ENCODE measurements around the gene GZF1.

GZF1 gene

DNA sequence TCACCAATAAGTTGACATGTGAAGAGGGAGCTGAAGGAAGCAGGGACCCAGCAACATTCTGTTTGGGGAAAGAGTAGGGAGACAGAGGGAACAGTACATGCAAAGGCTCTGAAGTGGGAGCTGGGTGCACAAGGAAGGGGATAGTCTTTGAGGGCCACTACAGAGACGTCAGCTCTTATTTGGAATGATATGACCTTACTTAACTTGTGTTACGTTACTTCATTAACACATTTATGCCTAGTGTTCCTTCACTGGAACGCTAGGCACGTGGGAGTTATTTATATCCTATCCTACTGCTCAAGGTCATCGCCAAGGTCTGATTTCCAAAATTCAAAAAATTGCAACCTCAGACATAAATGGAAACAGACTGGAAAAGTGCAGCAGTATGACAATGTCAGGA lies 39.1 kb downstream of the GZF1 start:
- DNase-seq (ENCODE audit: low spot score in 2 of 2) = no peak
- ATAC-seq = no peak
- Mint-ChIP-seq H3K27ac (no peak overlapping the region), H3K36me3 (peaks cover 25% of the 10 kb centered on the region), H3K4me3 (no peak overlapping the region), H3K9me3 (no peaks in the 10 kb centered on the region), H3K4me1 (peaks cover 46% of the 10 kb centered on the region)

DNA sequence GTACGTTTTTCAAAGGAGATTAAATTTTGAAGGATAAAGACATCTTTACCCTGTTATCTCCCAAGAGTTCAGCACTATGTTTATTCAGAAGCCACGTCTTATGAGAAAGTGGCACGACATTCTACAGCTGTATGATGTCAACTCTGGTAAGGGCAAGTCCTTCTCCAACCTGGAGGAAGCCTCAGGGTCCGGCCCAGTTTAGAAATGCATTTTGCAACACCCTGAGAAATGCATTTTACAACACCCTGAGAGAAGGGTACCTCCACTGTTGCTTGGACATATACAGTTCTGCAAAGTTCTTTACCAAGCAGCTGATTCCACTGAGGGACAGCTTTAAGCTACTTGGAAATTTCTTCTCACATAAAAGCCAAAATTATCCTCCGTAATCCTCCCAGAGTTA lies 41.8 kb downstream of the GZF1 start:
- no peak overlapping the region for H3K27ac Mint-ChIP-seq
- no peak for DNase-seq (ENCODE audit: low spot score in 2 of 2)
- H3K36me3 Mint-ChIP-seq = peaks cover 12% of the 10 kb centered on the region
- H3K4me1 Mint-ChIP-seq = peaks cover 48% of the 10 kb centered on the region
- ATAC-seq = no peak
- H3K4me3 Mint-ChIP-seq = no peak overlapping the region
- no peaks in the 10 kb centered on the region for H3K9me3 Mint-ChIP-seq

DNA sequence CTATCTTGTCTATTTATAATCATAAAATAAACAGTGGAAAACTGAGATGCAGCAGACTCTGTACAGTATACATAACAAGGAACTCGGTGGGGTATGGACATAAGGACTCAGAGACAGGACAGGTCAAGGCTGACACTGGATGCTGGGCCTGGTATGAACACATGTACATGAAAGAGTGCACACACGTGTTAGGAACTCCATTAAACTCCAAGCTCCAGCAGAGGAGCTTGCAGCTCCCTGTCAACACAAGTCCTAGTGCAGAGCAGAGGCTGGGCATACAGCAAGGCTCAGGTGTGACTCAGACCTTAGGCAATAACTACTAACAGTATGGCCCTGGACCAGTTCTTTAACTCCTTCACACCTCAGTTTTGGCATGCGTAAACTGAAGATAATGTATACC lies 42.2 kb downstream of the GZF1 start:
- Mint-ChIP-seq H3K4me3 (no peak overlapping the region), H3K9me3 (no peaks in the 10 kb centered on the region), H3K36me3 (peaks cover 12% of the 10 kb centered on the region), H3K4me1 (peaks cover 44% of the 10 kb centered on the region), H3K27ac (peak overlapping the region; percentile 24)
- ATAC-seq (no peak), DNase-seq (ENCODE audit: low spot score in 2 of 2) (no peak)

DNA sequence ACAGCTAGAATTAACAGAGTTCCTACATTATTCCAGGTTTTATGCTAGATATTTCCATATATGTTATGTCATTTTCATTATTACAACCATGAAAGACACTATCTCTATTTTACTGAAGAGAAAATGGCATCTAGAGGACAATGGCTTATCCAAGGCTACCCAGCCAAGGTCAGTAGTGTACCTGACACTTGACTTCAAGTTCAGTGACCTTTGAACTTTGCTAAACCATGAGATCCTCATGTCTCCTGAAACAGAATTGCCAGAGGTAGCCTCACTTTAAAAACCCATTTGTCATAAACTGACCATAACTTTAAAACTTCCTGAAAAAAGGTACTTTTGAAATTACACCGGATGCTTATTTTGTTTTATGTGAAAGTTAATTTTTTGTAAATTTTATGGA lies 44.9 kb downstream of the GZF1 start:
- H3K4me3 Mint-ChIP-seq = no peak overlapping the region
- no peaks in the 10 kb centered on the region for H3K9me3 Mint-ChIP-seq
- ATAC-seq (no peak), DNase-seq (ENCODE audit: low spot score in 2 of 2) (no peak)
- H3K36me3 Mint-ChIP-seq = peaks cover 7% of the 10 kb centered on the region
- H3K27ac Mint-ChIP-seq = no peak overlapping the region
- H3K4me1 Mint-ChIP-seq = peaks cover 42% of the 10 kb centered on the region

DNA sequence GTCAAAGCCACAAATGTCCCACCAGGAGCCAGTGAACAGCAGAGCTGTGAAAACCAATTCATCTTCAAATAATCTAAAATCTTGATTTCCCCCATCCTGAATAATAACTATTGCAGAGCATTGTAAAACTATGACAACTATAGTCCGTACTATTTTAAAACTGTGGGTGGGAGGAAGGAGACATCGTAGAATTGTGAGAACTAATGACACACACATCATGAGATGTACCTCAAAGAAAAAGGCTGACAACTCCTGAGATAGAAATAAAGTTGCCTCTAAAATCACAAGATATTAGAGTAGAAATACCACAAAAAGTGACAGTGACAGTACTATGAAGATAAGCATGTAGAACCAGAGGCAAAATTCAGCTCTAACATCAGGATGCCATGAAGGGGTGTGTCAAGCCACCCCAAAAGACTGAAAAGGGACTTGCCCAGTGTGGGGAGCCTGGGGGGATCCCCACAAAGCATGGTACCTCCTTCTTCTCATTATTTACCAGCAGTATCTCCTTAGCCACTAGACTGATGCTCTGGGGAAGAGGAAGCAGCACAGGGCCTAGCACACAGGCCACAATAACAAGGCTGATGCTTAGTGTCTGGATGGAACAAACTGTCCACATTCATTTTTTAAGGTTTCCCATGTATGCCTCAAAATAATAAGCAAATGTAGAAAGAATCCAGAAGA lies 45.9 kb downstream of the GZF1 start:
- Mint-ChIP-seq H3K4me3 (peak overlapping the region; percentile 29), H3K36me3 (peaks cover 7% of the 10 kb centered on the region), H3K27ac (peak overlapping the region; percentile 79), H3K9me3 (no peaks in the 10 kb centered on the region), H3K4me1 (peaks cover 50% of the 10 kb centered on the region)
- ATAC-seq (peak; percentile 99), DNase-seq (ENCODE audit: low spot score in 2 of 2) (no peak)

DNA sequence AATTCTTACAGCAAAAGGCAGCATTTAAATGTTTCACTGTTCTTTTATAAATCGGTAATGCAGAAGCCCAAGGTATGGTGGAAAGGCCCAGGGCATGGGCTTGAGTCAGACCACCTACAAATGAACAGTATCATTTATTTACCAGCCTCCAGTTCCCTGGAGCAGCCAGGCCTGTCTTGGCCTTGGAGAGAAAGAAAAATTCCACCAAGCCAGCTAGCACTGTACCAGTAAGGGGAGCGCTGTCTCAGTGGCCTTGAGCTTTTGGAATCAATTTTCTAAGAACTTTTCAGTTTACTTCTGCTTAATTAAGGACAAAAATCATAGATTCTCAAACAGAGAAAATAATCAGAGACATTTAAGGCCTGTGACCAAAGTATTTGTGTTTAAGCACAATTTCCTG lies 47.0 kb downstream of the GZF1 start:
- H3K27ac Mint-ChIP-seq = peak overlapping the region; percentile 79
- peaks cover 50% of the 10 kb centered on the region for H3K4me1 Mint-ChIP-seq
- H3K36me3 Mint-ChIP-seq = peaks cover 7% of the 10 kb centered on the region
- no peak for ATAC-seq
- H3K9me3 Mint-ChIP-seq = no peaks in the 10 kb centered on the region
- peak overlapping the region; percentile 29 for H3K4me3 Mint-ChIP-seq
- no peak for DNase-seq (ENCODE audit: low spot score in 2 of 2)

DNA sequence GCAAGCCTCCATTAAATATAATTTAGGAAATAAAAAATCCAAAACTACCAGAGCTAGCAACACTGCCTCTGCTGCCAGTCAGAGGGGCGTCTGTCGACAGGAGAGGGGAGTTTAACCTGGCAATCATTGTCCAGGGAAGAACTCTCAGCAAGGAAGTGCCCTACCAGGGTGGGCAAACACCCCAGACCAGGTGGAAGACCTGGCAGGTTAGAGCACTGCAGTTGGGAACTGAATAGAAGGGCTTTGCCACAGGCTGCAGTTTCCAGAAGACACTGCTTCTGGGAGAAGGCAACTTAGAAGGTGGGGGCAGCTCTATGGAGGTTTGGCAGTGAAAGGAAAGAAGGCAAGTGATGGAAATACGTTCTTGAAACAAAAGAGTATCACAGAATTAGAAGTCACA lies 47.8 kb downstream of the GZF1 start:
- DNase-seq (ENCODE audit: low spot score in 2 of 2) (no peak), ATAC-seq (no peak)
- H3K36me3 Mint-ChIP-seq = peaks cover 7% of the 10 kb centered on the region
- peaks cover 46% of the 10 kb centered on the region for H3K4me1 Mint-ChIP-seq
- H3K27ac Mint-ChIP-seq = no peak overlapping the region
- no peaks in the 10 kb centered on the region for H3K9me3 Mint-ChIP-seq
- no peak overlapping the region for H3K4me3 Mint-ChIP-seq

DNA sequence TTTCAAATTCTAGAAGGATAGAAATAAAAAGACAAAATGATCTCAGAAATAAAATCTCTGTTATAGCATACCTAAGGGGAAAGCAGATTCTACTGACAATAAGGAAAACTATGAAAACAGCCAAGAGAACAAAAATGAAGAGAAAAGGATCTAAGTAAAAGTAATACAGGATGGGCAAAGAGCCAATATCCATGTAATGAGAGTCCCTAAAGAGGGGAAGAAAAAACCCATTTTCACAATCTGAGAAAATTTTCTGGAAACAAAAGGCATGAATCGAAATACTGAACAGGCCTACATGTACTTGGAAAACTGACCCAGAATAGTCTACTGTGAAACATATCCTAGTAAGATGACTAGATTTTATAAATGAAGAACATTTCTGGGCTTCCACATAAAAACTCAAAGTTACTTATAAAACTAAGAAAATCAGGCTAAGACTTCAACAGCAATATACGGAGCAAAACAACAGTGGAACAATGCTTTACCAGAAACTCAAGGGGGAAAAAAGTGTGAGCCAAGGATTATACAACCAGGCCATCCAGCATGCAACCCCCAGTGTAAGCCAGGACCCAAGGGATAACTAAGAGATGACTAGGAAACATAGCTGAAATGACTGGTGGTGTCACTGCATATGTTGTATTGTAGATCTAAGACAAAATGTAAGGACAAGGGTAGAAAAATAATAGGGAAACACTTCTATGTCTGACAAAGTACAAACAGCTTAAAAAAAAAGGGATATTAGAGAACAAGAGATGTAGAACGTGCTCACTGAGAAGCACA lies 49.1 kb downstream of the GZF1 start:
- no peak for DNase-seq (ENCODE audit: low spot score in 2 of 2)
- peaks cover 7% of the 10 kb centered on the region for H3K36me3 Mint-ChIP-seq
- no peak overlapping the region for H3K27ac Mint-ChIP-seq
- no peak overlapping the region for H3K4me3 Mint-ChIP-seq
- no peak for ATAC-seq
- peaks cover 49% of the 10 kb centered on the region for H3K4me1 Mint-ChIP-seq
- no peaks in the 10 kb centered on the region for H3K9me3 Mint-ChIP-seq

DNA sequence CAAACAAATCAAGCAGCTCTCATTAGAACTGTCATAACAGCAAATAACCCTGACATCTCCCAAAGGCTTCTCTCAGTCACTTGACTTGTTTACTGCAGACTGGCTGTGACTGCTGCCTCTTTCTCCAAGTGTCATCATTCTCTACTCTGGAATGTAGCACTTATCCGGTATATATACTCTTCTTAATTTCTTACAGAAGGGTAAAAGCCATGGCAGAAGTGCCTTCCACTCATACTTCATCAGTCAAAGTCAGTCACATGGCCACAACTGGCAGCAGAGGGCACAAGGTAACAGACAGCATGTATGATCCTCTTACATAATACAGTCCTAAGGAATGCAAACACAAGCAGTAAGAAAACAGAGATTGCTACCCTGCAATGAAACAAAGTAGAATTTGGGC lies 50.0 kb downstream of the GZF1 start:
- H3K4me1 Mint-ChIP-seq = peaks cover 52% of the 10 kb centered on the region
- H3K36me3 Mint-ChIP-seq = peaks cover 7% of the 10 kb centered on the region
- ATAC-seq = no peak
- no peak overlapping the region for H3K27ac Mint-ChIP-seq
- no peak overlapping the region for H3K4me3 Mint-ChIP-seq
- DNase-seq (ENCODE audit: low spot score in 2 of 2) = peak in 1 of 2 donors; percentile 8
- H3K9me3 Mint-ChIP-seq = no peaks in the 10 kb centered on the region

DNA sequence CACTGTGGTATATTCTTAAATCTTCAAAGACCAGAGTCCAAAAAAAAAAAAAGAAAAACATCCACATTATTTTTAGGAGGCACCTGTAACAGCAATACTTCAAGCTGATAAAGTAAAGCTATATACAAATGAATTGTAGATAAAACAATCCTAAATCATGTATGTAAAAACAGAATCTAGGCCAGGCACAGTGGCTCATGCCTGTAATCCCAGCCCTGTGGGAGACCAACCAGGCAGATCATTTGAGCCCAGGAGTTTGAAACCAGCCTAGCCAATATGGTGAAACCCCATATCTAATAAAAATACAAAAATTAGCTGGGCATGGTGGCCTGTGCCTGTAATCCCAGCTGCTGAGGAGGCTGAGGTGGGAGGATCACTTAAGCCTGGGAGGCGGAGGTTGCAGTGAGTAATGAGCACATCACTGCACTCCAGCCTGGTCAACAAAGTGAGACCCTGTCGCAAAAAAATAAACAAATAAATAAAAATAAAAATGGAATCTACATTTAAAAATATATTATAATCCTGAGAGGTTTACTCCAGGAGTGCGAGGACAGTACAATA lies 52.0 kb downstream of the GZF1 start:
- H3K36me3 Mint-ChIP-seq = peaks cover 7% of the 10 kb centered on the region
- ATAC-seq (no peak), DNase-seq (ENCODE audit: low spot score in 2 of 2) (peak in 1 of 2 donors; percentile 25)
- no peak overlapping the region for H3K4me3 Mint-ChIP-seq
- peaks cover 43% of the 10 kb centered on the region for H3K4me1 Mint-ChIP-seq
- no peak overlapping the region for H3K27ac Mint-ChIP-seq
- no peaks in the 10 kb centered on the region for H3K9me3 Mint-ChIP-seq

DNA sequence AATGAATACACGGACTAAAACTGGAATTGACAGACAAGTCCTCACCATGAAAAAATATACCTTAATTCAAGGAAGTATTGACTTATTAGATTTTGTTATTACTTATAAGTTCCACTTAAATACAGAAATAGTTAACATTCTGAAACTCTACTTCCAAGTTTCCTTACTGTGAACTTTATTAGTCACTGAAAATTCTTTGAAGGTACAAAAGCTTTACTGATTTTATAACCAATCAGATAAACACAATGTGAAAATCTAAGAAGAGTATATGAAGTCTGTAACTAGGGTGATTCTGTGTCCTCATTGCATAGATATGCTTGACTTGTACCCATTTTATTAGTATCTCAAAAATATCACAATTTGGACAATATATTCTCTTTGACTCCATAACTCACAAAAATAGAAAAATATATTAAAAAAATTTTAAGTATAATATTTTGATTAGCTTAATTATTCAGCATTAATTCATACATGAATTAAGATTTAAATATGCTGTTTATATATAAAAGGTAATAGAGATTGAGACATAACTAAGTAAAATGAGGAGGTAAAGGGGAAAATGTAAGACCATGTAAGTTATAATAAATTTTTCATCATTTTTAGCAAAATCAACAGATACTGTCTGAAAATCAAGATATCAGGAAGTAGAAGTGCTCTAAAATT lies 52.7 kb downstream of the GZF1 start:
- ATAC-seq (no peak), DNase-seq (ENCODE audit: low spot score in 2 of 2) (no peak)
- Mint-ChIP-seq H3K27ac (no peak overlapping the region), H3K9me3 (no peaks in the 10 kb centered on the region), H3K4me1 (peaks cover 44% of the 10 kb centered on the region), H3K36me3 (peaks cover 8% of the 10 kb centered on the region), H3K4me3 (no peak overlapping the region)

DNA sequence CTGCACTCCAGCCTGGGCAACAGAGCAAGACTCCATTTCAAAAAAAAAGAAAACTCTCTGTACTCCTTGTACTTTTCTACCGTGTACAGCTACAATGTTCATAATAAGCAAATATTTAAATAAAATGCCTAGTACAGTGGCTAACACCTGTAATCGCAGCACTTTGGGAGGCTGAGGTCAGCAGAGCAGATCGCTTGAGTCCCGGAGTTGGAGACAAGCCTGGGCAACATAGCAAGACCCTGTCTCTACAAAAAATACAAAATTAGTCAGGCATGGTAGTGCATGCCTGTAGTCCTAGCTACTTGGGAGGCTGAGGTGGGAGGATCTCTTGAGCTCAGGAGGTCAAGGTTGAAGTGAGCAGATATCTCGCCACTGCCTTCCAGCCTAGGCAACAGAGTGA lies 53.6 kb downstream of the GZF1 start:
- ATAC-seq = no peak
- DNase-seq (ENCODE audit: low spot score in 2 of 2) = peak in 1 of 2 donors; percentile 25
- H3K4me1 Mint-ChIP-seq = peaks cover 41% of the 10 kb centered on the region
- no peaks in the 10 kb centered on the region for H3K9me3 Mint-ChIP-seq
- H3K27ac Mint-ChIP-seq = no peak overlapping the region
- peaks cover 14% of the 10 kb centered on the region for H3K36me3 Mint-ChIP-seq
- peak overlapping the region; percentile 38 for H3K4me3 Mint-ChIP-seq

DNA sequence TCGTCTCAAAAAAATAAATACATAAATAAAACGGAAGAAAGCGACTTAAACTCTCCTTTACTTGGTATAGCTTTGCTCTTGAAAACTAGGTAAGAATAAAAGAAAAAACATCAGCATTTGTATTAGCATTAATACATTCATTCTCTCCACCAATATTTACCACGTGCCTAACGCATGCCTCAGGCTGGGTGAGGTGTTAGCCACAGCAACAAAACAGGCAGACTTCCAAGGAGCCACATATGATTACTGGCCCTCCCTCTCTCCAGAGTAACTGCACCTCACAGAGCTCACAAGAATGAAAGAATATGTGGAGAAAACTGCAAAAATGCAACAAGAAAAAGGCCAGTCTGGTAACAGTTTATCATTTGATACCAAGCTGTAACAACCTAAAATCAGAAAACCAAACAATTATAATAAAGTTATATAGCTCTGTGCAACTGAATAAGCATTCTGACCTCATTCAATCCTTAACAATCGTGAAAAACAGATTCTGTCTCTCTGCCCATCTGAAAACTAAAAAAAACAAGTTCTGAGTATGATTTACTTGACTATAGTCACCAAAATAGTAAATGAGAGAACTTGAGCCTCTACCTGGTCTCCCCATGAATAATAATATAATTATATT lies 54.1 kb downstream of the GZF1 start:
- peak in 1 of 2 donors; percentile 50 for DNase-seq (ENCODE audit: low spot score in 2 of 2)
- H3K4me1 Mint-ChIP-seq = peaks cover 41% of the 10 kb centered on the region

DNA sequence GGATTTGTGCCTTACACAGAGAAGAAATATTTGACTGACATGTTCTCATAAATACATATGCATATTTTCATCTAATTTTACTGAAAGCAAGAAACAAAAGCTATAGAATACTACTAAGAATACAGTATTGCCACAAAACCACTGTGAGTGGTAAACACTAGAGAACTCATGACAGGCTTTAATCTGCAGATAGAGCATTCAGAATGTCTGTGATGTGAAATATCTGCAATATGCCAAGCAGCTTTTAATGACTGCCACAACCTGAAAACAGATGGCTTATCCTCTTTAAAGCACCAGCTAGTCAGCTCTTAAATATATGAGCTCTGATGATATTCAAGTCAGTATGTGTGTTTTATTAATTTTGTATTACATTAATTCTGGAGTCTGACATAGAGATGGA lies 55.9 kb downstream of the GZF1 start:
- Mint-ChIP-seq H3K36me3 (peaks cover 7% of the 10 kb centered on the region), H3K27ac (no peak overlapping the region), H3K4me3 (no peak overlapping the region)

More for the DNA sequence above, 54.1 kb downstream of the GZF1 start:
- ATAC-seq = peak; percentile 61
- Mint-ChIP-seq H3K9me3 (no peaks in the 10 kb centered on the region), H3K4me3 (peak overlapping the region; percentile 38), H3K36me3 (peaks cover 14% of the 10 kb centered on the region), H3K27ac (no peak overlapping the region)

DNA sequence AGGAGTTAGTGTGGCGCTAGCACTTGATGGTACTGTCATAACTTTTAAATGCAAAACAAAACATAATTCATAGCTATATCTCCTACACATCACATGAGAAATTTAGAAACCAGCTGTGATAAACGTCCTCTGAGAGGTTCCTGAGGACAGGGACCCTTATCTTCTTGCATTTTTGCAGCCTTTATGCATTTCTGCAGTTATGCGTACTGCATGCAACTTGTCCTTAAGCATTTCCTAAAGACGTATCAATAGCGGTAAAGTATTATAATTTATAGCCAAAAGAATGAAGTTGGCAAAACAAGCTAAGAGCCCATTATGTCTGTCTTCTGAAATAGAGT lies 57.6 kb downstream of the GZF1 start:
- H3K4me3 Mint-ChIP-seq = peak overlapping the region; percentile 80
- H3K36me3 Mint-ChIP-seq = peaks cover 7% of the 10 kb centered on the region
- peaks cover 34% of the 10 kb centered on the region for H3K4me1 Mint-ChIP-seq
- ATAC-seq (no peak), DNase-seq (ENCODE audit: low spot score in 2 of 2) (peak in 1 of 2 donors; percentile 41)
- H3K27ac Mint-ChIP-seq = peak overlapping the region; percentile 89
- no peaks in the 10 kb centered on the region for H3K9me3 Mint-ChIP-seq

More for the DNA sequence above, 55.9 kb downstream of the GZF1 start:
- Mint-ChIP-seq H3K9me3 (no peaks in the 10 kb centered on the region), H3K4me1 (peaks cover 34% of the 10 kb centered on the region)
- no peak for ATAC-seq
- DNase-seq (ENCODE audit: low spot score in 2 of 2) = no peak
